ENCODE data around the gene TFPI. TPM values are rescaled to one million over a fixed set of nuclear protein-coding genes. Genes with fewer than 3 reads are reported as not detected.
"Not testable (repeated sequence)": the region's sequence is repeated elsewhere in the genome, so short reads cannot be mapped to it uniquely, and the experiment has no call there.

Gene TFPI
- total RNA-seq, 1 donor from 2014 or later = 54.7 TPM

- DNase-seq (ENCODE audit: low spot score) = no peak
Observed at GRCh38 chr2:187528042-187528441, 26.2 kb downstream of the TFPI start.

- no peak for DNase-seq (ENCODE audit: low spot score)
Observed at GRCh38 chr2:187527262-187527661, 27.0 kb downstream of the TFPI start.

GRCh38 chr2:187526792-187527191, 27.4 kb downstream of the TFPI start:
- no peak for DNase-seq (ENCODE audit: low spot score)

GRCh38 chr2:187525163-187525900, 28.9 kb downstream of the TFPI start:
- no peak for DNase-seq (ENCODE audit: low spot score)

- DNase-seq (ENCODE audit: low spot score) = no peak
Observed at GRCh38 chr2:187523325-187523724, 30.9 kb downstream of the TFPI start.

- no peak for DNase-seq (ENCODE audit: low spot score)
Observed at GRCh38 chr2:187520121-187520624, 34.1 kb downstream of the TFPI start.

- DNase-seq (ENCODE audit: low spot score) = no peak
Observed at GRCh38 chr2:187519419-187520120, 34.7 kb downstream of the TFPI start.

- not testable (repeated sequence) for DNase-seq (ENCODE audit: low spot score)
Observed at GRCh38 chr2:187517750-187518361, 36.4 kb downstream of the TFPI start.

GRCh38 chr2:187516630-187517510, 37.4 kb downstream of the TFPI start:
- DNase-seq (ENCODE audit: low spot score) = not testable (repeated sequence)

- no peak for DNase-seq (ENCODE audit: low spot score)
Observed at GRCh38 chr2:187514930-187515329, 39.3 kb downstream of the TFPI start.

GRCh38 chr2:187514235-187514829, 39.9 kb downstream of the TFPI start:
- not testable (repeated sequence) for DNase-seq (ENCODE audit: low spot score)

GRCh38 chr2:187513460-187514234, 40.6 kb downstream of the TFPI start:
- DNase-seq (ENCODE audit: low spot score) = not testable (repeated sequence)

GRCh38 chr2:187511356-187512315, 42.6 kb downstream of the TFPI start:
- no peak for DNase-seq (ENCODE audit: low spot score)

- DNase-seq (ENCODE audit: low spot score) = not testable (repeated sequence)
Observed at GRCh38 chr2:187510419-187511355, 43.5 kb downstream of the TFPI start.

GRCh38 chr2:187509667-187510417, 44.4 kb downstream of the TFPI start:
- DNase-seq (ENCODE audit: low spot score) = no peak

- DNase-seq (ENCODE audit: low spot score) = no peak
Observed at GRCh38 chr2:187506416-187506815, 47.8 kb downstream of the TFPI start.

GRCh38 chr2:187505065-187505672, 49.1 kb downstream of the TFPI start:
- no peak for DNase-seq (ENCODE audit: low spot score)
